Measurements from ENCODE around the gene TRPV5. TPM values are rescaled to one million over a fixed set of nuclear protein-coding genes. Genes with fewer than 3 reads are reported as not detected.

TRPV5 gene
- total and polyA plus RNA-seq, 8 donors = not detected

GRCh38 chr7:142943706-142944268 is 10.2 kb upstream of the TRPV5 start:
- Histone ChIP-seq H3K27ac (no peak overlapping the region), H3K36me3 (no peaks in the 10 kb centered on the region), H3K9me3 (no peaks in the 10 kb centered on the region), H3K4me1 (no peaks in the 10 kb centered on the region), H3K27me3 (peaks cover 0 to 4% (median 0%) of the 10 kb centered on the region in 3 donors), H3K4me3 (no peak overlapping the region)
- intact Hi-C loops (cut with DNase I; ENCODE audit: low total_unique reads) = no loop called here
- DNase-seq = peak in 1 of 2 donors; percentile 13
- WGBS, 5 donors = 76 to 83% (median 80%) methylated on average over 7 of the region's 7 CpGs
- TF ChIP-seq, protein P1, sequence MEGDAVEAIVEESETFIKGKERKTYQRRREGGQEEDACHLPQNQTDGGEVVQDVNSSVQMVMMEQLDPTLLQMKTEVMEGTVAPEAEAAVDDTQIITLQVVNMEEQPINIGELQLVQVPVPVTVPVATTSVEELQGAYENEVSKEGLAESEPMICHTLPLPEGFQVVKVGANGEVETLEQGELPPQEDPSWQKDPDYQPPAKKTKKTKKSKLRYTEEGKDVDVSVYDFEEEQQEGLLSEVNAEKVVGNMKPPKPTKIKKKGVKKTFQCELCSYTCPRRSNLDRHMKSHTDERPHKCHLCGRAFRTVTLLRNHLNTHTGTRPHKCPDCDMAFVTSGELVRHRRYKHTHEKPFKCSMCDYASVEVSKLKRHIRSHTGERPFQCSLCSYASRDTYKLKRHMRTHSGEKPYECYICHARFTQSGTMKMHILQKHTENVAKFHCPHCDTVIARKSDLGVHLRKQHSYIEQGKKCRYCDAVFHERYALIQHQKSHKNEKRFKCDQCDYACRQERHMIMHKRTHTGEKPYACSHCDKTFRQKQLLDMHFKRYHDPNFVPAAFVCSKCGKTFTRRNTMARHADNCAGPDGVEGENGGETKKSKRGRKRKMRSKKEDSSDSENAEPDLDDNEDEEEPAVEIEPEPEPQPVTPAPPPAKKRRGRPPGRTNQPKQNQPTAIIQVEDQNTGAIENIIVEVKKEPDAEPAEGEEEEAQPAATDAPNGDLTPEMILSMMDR (IDR thresholded peaks at IDR 0.05) = no peak
- TF ChIP-seq POLR2A (IDR thresholded peaks at IDR 0.05) (no peak), POLR2AphosphoS5 (IDR thresholded peaks at IDR 0.05) (no peak)

DNA sequence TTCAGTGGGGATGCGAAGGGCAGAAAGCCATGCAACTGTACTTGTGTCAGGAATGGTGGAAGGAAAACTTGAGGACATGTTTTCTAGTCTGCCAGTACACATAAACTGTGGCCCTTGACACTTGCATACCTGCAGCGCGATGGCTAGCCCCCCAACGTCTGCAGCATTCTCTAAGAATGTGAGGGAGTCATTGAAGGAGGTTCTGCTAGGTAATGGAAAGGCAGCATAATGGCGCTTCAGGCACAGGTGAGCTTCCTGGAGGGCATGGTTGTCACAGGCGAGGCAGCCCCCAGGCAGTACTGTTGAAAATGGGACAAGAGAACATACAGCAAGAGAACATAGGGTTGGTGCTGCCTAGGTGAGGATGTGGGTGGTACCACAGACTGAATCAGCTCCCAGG is 9.2 kb upstream of the TRPV5 start:
- intact Hi-C loops (cut with DNase I; ENCODE audit: low total_unique reads) = no loop called here
- TF ChIP-seq, protein P1 (IDR thresholded peaks at IDR 0.05) = no peak
- TF ChIP-seq POLR2A (IDR thresholded peaks at IDR 0.05) = no peak
- TF ChIP-seq POLR2AphosphoS5 (IDR thresholded peaks at IDR 0.05) = no peak
- TF ChIP-seq EP300 (IDR thresholded peaks at IDR 0.05) = no peak
- no peaks in the 10 kb centered on the region for H3K36me3 ChIP-seq

DNA sequence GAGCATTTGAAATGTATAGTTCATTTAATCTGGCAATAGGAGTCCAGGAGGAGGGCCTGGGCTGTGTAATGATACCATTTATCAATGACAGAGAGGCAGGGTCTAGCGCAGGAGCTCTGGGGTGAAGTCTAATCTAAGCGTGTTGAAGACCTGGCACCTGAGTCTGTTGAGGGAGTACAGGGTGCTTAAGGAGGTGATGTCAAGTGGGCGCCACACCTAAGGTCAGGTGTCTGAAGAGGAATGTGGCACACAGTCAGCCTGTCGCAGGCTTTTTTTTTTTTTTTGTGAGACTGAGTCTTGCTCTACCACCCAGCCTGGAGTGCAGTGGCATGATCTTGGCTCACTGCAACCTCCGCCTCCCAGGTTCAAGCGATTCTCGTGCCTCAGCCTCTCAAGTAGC is 8.0 kb upstream of the TRPV5 start:
- Histone ChIP-seq H3K36me3 (no peaks in the 10 kb centered on the region), H3K4me3 (no peak overlapping the region), H3K4me1 (no peaks in the 10 kb centered on the region), H3K27ac (no peak overlapping the region), H3K9me3 (no peaks in the 10 kb centered on the region), H3K27me3 (peaks cover 0 to 4% (median 0%) of the 10 kb centered on the region in 3 donors)
- intact Hi-C loops (cut with DNase I; ENCODE audit: low total_unique reads) = no loop called here
- TF ChIP-seq POLR2A (IDR thresholded peaks at IDR 0.05) (no peak), POLR2AphosphoS5 (IDR thresholded peaks at IDR 0.05) (no peak), EP300 (IDR thresholded peaks at IDR 0.05) (no peak)
- TF ChIP-seq, protein P1 (IDR thresholded peaks at IDR 0.05) = no peak
- DNase-seq = no peak
- 87 to 96% (median 91%) methylated on average over 7 of the region's 7 CpGs for WGBS, 5 donors

More for the DNA sequence above, 9.2 kb upstream of the TRPV5 start:
- Histone ChIP-seq H3K27me3 (peaks cover 0 to 4% (median 0%) of the 10 kb centered on the region in 3 donors), H3K27ac (no peak overlapping the region), H3K4me3 (no peak overlapping the region), H3K4me1 (no peaks in the 10 kb centered on the region), H3K9me3 (no peaks in the 10 kb centered on the region)
- 84 to 94% (median 91%) methylated on average over 6 of the region's 6 CpGs for WGBS, 5 donors
- DNase-seq = no peak

GRCh38 chr7:142940966-142941535 is 7.5 kb upstream of the TRPV5 start:
- no peak overlapping the region for H3K27ac ChIP-seq

More at GRCh38 chr7:142940966-142941535, 7.5 kb upstream of the TRPV5 start:
- Histone ChIP-seq H3K4me3 (no peak overlapping the region), H3K27me3 (peaks cover 0 to 4% (median 0%) of the 10 kb centered on the region in 3 donors), H3K36me3 (no peaks in the 10 kb centered on the region), H3K9me3 (no peaks in the 10 kb centered on the region), H3K4me1 (no peaks in the 10 kb centered on the region)
- no peak for DNase-seq
- 66 to 75% (median 69%) methylated on average over 10 of the region's 10 CpGs for WGBS, 5 donors
- intact Hi-C loops (cut with DNase I; ENCODE audit: low total_unique reads) = no loop called here
- TF ChIP-seq, protein P1 (IDR thresholded peaks at IDR 0.05) = no peak
- TF ChIP-seq EP300 (IDR thresholded peaks at IDR 0.05) = no peak
- no peak for TF ChIP-seq POLR2A (IDR thresholded peaks at IDR 0.05)
- TF ChIP-seq POLR2AphosphoS5 (IDR thresholded peaks at IDR 0.05) = no peak
